ENCODE measurements around the gene BCAR3.
"Not testable (repeated sequence)": the region's sequence is repeated elsewhere in the genome, so short reads cannot be mapped to it uniquely, and the experiment has no call there.

Gene BCAR3

GRCh38 chr1:93705892-93706500 is 24.4 kb upstream of the BCAR3 start:
- no peak for DNase-seq

GRCh38 chr1:93704052-93704451 is 22.4 kb upstream of the BCAR3 start:
- DNase-seq: no peak

- no peak for DNase-seq
Observed at GRCh38 chr1:93703643-93704042, 22.0 kb upstream of the BCAR3 start.

- no peak for DNase-seq
Observed at GRCh38 chr1:93702828-93703183, 21.2 kb upstream of the BCAR3 start.

- DNase-seq: no peak
Observed at GRCh38 chr1:93702111-93702827, 20.6 kb upstream of the BCAR3 start.

- no peak for DNase-seq
Observed at GRCh38 chr1:93701629-93702028, 20.0 kb upstream of the BCAR3 start.

GRCh38 chr1:93700532-93701469 is 19.2 kb upstream of the BCAR3 start:
- no peak for DNase-seq

- no peak for DNase-seq
Observed at GRCh38 chr1:93699503-93700168, 18.0 kb upstream of the BCAR3 start.

GRCh38 chr1:93699049-93699384 is 17.4 kb upstream of the BCAR3 start:
- DNase-seq: no peak

GRCh38 chr1:93698329-93699048 is 16.9 kb upstream of the BCAR3 start:
- no peak for DNase-seq

GRCh38 chr1:93697566-93697965 is 15.9 kb upstream of the BCAR3 start:
- not testable (repeated sequence) for DNase-seq

- no peak for DNase-seq
Observed at GRCh38 chr1:93695411-93696005, 13.9 kb upstream of the BCAR3 start.

GRCh38 chr1:93694819-93695218 is 13.2 kb upstream of the BCAR3 start:
- DNase-seq: no peak

- DNase-seq: no peak
Observed at GRCh38 chr1:93694039-93694438, 12.4 kb upstream of the BCAR3 start.

GRCh38 chr1:93692983-93693591 is 11.4 kb upstream of the BCAR3 start:
- no peak for DNase-seq

GRCh38 chr1:93692451-93692861 is 10.8 kb upstream of the BCAR3 start:
- DNase-seq: no peak

- no peak for DNase-seq
Observed at GRCh38 chr1:93692026-93692425, 10.4 kb upstream of the BCAR3 start.

- DNase-seq: no peak
Observed at GRCh38 chr1:93690921-93691789, 9.5 kb upstream of the BCAR3 start.

- no peak for DNase-seq
Observed at GRCh38 chr1:93690341-93690740, 8.7 kb upstream of the BCAR3 start.

GRCh38 chr1:93689521-93690223 is 8.0 kb upstream of the BCAR3 start:
- DNase-seq: no peak

Data from NCI-H2081 (cell line).